H4 (cell line): Measurements from ENCODE around the gene TUBAL3. TPM values are rescaled to one million over a fixed set of nuclear protein-coding genes. Genes with fewer than 3 reads are reported as not detected.
"Not testable (repeated sequence)": the region's sequence is repeated elsewhere in the genome, so short reads cannot be mapped to it uniquely, and the experiment has no call there.

Experiments used
- DNase-seq: peaks from one replicate; pipeline ENCODE4 v3.0.0-alpha.2; 2015; ENCODE audit warnings: low spot score
- total RNA-seq: library from RNA; depleted of rRNA; stranded (reverse); fragments of >200 nt; shearing (Covaris generic); gene quantifications from 2 replicates; pipeline ENCODE4 v1.2.3, GENCODE V29; 2014

TUBAL3 gene
- total RNA-seq, 1 experiment from 2014 or later = not detected

DNA sequence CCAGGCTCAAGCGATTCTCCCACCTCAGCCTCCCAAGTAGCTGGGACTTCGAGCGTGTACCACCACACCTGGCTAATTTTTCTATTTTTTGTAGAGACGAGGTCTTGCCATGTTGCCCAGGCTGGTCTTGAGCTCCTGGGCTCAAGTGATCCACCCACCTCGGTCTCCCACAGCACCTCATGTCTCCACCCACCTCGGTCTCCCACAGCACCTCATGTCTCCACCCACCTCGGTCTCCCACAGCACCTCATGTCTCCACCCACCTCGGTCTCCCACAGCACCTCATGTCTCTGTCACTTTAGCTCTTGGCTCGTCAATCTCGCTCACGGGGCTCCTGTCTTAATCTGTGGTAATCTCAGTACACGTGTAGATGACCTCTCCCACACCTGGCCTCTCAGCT, 24.2 kb downstream of the TUBAL3 start:
- not testable (repeated sequence) for DNase-seq

GRCh38 chr10:5379202-5379601, 25.4 kb downstream of the TUBAL3 start:
- not testable (repeated sequence) for DNase-seq

- no peak for DNase-seq
Observed at GRCh38 chr10:5376450-5376849, 28.2 kb downstream of the TUBAL3 start.

DNA sequence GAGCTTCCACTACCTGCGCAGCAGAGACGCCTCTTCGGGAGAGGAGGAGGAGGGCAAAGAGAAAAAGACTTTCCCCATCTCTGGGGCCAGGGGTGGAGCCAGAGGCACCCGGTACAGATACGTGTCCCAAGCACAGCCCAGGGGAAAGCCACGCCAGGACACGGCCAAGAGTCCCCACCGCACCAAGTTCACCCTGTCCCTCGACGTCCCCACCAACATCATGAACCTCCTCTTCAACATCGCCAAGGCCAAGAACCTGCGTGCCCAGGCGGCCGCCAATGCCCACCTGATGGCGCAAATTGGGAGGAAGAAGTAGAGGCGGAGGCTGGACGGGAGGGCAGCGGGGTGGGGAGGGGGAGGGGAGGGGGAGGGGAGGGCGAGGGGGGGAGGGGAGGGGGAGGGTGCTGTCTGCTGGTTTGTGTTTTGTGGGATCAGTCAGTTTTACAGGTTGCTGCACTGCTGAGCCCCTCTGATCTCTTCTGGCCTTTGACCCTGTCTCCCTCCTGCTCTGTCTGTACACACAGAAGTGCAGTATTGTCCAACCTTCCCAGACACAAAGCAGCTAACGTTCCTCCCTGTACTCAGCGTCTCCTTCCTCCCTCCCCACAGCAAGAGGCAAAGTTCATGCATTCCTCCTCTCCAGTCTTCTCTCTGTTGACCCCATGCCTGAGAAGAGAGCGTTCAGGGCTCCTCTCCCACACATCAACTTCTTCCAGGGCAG, 30.6 kb downstream of the TUBAL3 start:
- no peak for DNase-seq

- no peak for DNase-seq
Observed at GRCh38 chr10:5373307-5373706, 31.3 kb downstream of the TUBAL3 start.

DNA sequence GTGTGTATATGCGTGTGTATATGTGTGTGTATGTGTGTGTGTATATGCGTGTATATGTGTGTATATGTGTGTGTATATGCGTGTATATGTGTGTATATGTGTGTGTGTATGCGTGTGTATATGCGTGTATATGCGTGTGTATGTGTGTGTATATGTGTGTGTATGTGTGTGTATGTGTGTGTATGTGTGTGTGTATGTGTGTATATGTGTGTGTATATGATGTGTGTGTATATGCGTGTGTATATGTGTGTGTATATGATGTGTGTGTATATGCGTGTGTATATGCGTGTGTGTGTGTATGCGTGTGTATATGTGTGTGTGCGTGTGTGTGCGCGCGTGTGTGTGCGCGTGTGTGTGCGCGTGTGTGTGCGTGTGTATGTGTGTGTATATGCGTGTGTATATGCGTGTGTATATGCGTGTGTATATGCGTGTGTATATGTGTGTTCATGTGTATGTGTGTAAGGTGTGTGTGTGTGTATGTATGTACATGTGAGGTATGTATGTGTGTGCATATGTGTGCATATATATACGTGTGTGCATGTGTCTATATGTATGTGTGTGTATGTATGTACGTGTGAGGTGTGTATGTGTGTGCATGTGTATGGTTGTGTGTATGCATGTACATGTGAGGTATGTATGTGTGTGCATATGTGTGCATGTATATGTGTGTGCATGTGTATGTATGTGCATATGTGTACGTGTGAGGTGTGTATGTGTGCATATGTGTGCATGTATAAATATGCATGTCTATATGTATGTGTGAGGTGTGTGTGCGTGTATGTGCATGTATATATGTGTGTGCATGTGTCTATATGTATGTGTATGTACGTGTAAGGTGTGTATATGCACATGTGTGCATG, 33.9 kb downstream of the TUBAL3 start:
- DNase-seq = no peak

GRCh38 chr10:5369362-5370158, 35.1 kb downstream of the TUBAL3 start:
- no peak for DNase-seq

- no peak for DNase-seq
Observed at GRCh38 chr10:5365928-5366327, 38.7 kb downstream of the TUBAL3 start.

DNA sequence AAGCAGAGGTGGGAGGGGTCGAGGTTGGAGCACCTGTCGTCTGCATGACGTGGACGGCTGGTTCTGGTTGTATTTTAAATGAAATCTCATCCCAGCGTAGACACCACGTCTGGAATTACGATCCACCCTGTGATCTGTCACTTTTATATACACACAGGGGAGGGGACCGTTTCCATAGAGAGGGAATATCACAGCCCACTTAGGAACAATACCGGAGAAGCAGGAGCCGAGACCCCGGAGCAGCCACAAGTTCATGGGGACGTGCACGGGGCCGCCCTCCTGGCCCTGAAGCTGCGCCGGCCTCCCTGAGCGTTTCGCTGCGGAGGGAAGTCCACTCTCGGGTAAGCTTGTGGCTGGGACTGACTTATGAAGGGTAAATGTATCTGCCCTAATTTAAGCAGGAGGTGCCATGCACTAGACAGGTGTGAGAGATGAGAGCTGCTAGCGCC, 39.7 kb downstream of the TUBAL3 start, which contains the start of gene UCN3:
UCN3 (plus strand) TSS at position 77 of the 449 bp plus-strand sequence. CDS start 8,755 bp downstream, outside the sequence.
- no peak for DNase-seq

DNA sequence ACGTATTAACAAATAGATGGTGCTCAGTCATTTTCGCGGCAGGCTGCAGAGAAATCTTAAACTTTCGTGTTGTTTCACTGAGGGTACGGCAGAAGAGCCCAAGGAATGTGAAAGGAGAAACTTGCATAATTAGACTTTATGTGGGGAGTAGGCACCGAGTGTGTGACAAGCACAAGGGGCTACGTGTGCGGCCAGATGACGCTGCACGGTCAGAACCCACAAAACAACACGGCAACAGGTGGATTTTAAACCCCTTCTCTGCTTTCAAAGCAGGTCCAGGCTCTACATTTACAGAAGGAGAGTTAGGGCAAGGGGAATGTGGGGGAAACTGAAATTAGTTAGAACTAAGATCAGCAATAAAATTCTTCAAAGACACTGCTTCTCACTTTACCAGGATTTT, 40.3 kb downstream of the TUBAL3 start:
- DNase-seq = no peak

- DNase-seq = no peak
Observed at GRCh38 chr10:5362873-5363272, 41.8 kb downstream of the TUBAL3 start.

- no peak for DNase-seq
Observed at GRCh38 chr10:5361966-5362365, 42.7 kb downstream of the TUBAL3 start.

- DNase-seq = no peak
Observed at GRCh38 chr10:5360318-5360915, 44.2 kb downstream of the TUBAL3 start.

DNA sequence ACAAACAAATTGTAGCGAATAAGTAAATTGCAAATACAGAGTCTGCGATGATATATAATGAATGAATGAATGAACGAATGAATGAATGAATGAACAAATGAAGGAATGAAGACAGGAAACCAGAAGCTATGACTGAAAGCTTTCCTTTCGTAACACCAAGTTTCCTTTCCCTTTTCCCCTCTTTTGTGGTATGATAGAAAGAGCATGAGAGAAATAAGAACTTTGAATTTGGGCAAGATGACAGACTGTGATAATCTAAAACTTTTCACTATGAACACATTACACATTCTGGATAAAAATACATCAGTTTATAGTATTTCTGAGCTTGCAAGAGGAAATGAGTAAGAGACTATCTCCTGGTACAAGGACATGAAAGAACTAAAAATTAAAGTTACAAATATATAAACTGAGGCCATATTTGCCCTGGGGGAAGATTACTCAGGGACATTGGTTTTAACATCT, 48.3 kb downstream of the TUBAL3 start:
- DNase-seq = no peak

DNA sequence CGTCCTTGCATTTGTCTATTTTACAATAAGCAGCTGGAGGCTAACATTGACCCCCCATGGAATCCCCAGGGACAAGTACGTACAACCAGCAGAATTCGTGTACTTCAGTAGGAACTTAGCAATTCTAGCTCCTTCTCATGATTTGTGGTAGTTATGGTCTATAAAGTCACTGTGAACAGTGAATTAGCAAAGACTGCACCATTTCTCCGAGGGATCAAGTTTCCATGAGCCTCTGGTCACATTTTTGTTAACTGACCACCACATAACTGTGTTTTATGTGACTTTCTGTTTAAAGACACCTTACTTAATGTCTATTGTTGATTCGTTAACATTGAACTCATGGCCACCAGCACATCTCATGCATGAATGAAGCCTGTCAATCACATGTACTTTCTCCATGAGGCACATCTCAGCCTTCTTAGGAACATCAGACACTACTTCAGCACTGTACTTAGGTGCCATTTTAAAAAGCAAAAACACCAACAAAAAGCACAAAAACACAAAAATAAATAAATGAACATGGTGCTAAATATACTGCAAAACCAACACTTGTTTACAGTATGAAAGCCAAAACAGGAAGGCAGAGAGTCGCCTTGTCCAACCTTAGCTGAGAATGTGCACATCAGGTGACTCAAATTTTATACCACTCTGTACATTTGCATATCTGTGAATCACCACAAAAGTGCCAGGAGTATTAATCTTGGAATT, 48.9 kb downstream of the TUBAL3 start:
- no peak for DNase-seq

DNA sequence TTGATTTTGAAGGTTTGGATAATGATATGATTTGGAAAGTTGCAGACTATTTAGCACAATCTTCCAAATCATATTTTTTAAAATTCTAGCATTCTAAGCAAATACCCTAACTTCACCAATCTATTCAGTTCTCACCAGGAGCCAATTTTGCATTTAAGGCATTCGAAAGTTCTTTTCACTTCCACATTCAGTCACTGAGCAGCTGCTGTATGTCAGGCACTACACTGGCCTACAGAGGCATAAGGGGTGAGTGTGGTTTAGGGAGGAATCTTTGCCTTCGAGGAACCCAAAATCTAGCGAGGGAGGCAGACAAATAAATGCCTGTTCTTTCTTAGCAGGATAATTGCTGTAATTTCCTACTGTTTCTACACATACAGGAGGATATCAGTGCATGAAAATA, 50.6 kb downstream of the TUBAL3 start:
- no peak for DNase-seq

GRCh38 chr10:5349362-5349761, 55.3 kb downstream of the TUBAL3 start:
- no peak for DNase-seq

- no peak for DNase-seq
Observed at GRCh38 chr10:5346881-5347280, 57.7 kb downstream of the TUBAL3 start.

DNA sequence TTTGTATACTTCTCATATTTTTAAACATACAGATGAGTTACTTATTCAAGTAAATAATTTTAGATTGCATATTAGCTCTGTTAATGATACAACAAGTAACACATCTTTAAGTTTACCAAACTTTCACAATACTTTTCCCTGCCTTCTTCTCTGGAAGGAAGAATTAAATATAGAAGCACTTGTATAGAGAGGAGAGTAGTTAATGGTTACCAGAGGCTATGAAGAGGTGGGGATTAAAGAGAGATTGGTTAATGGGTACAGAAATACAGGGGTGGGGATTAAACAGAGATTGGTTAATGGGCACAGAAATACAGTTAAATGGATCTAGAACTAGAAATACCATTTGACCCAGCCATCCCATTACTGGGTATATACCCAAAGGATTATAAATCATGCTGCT, 59.9 kb downstream of the TUBAL3 start:
- no peak for DNase-seq

- no peak for DNase-seq
Observed at GRCh38 chr10:5343979-5344378, 60.6 kb downstream of the TUBAL3 start.

- DNase-seq = peak; percentile 61
Observed at GRCh38 chr10:5343561-5343960, 61.1 kb downstream of the TUBAL3 start.
